ENCODE measurements around the gene CDC27. TPM values are rescaled to one million over a fixed set of nuclear protein-coding genes. Genes with fewer than 3 reads are reported as not detected.

The CDC27 gene
- total and polyA plus RNA-seq, 2 donors (not counting 3 experiments of a cell fraction or from before 2014, with no cell fraction given) = 76.1 to 172 TPM

- Histone ChIP-seq H3K27ac (ENCODE audit: insufficient read depth, low read depth, low read length) (no peak overlapping the region), H3K9me3 (replicated peaks; ENCODE audit: control insufficient read depth, insufficient read depth, low read length) (no peaks in the 10 kb centered on the region), H3K4me2 (ENCODE audit: insufficient read depth, low read length) (no peak overlapping the region), H4K20me1 (replicated peaks; ENCODE audit: control insufficient read depth, extremely low read depth, insufficient read depth, low read length) (no peaks in the 10 kb centered on the region), H3K4me1 (ENCODE audit: control insufficient read depth, extremely low read depth, insufficient read depth, low read length) (peaks cover 22% of the 10 kb centered on the region), H3K79me2 (ENCODE audit: control insufficient read depth, insufficient read depth, low read length) (no peaks in the 10 kb centered on the region), H3K9me1 (replicated peaks; ENCODE audit: control insufficient read depth, extremely low read depth, insufficient read depth, low read length) (no peaks in the 10 kb centered on the region), H3K4me3 (replicated peaks in 1 of 3; ENCODE audit: insufficient read depth in 1 of 3, low read depth in 1 of 3, low read length in 3 of 3) (no peak overlapping the region), H2AFZ (ENCODE audit: low read depth, low read length) (no peak overlapping the region), H3K9ac (replicated peaks; ENCODE audit: extremely low read depth, insufficient read depth, low read length) (no peak overlapping the region), H3K36me3 (ENCODE audit: control insufficient read depth in 2 of 2, extremely low read depth in 1 of 2, insufficient read depth in 2 of 2, low read length in 2 of 2) (no peaks in the 10 kb centered on the region), H3K27me3 (ENCODE audit: control insufficient read depth in 2 of 2, insufficient read depth in 2 of 2, low read length in 2 of 2) (no peaks in the 10 kb centered on the region)
- dilution Hi-C loops (cut with MboI; ENCODE audit: extremely low pct_ligation_motif_present, low sequenced_read_pairs) (no loop called here), intact Hi-C loops (cut with micrococcal nuclease) (no loop called here)
- POLR2A ChIA-PET = no interaction called here
- no peak for TF ChIP-seq CTCF (IDR thresholded peaks at IDR 0.05; ENCODE audit: extremely low read depth in 1 of 2, insufficient read depth in 1 of 2, low read depth in 1 of 2, low read length in 2 of 2)
- TF ChIP-seq FOS (IDR thresholded peaks at IDR 0.05; ENCODE audit: borderline replicate concordance, insufficient read depth, low read length) = no peak
- no peak for TF ChIP-seq GATA2 (IDR thresholded peaks at IDR 0.05; ENCODE audit: insufficient read depth, insufficient read length, low read depth, low read length)
- no peak for TF ChIP-seq POLR2AphosphoS5 (IDR thresholded peaks at IDR 0.05; ENCODE audit: insufficient read depth, low read depth, low read length)
- CTCF ChIA-PET = interaction anchor here (1.2 to 1.9 kb wide), 2 partner anchors 11 to 96 kb away, joined by 4 to 8 read pairs; partner anchors contain the start of gene MYL4
- FAIRE-seq (no peak), DNase-seq (ENCODE audit: low read depth, low spot score) (no peak)
- no TSS peak for BruUV-seq (replicated peaks)
These were observed 30.8 kb upstream of the CDC27 start for GRCh38 chr17:47219621-47220475.
